Measurements from ENCODE around the gene BRSK2. TPM values are rescaled to one million over a fixed set of nuclear protein-coding genes. Genes with fewer than 3 reads are reported as not detected.
"Not testable (repeated sequence)": the region's sequence is repeated elsewhere in the genome, so short reads cannot be mapped to it uniquely, and the experiment has no call there.

BRSK2 gene
- total RNA-seq, 4 donors from 2014 or later: 0.26 to 0.30 TPM; not detected in 2

DNA sequence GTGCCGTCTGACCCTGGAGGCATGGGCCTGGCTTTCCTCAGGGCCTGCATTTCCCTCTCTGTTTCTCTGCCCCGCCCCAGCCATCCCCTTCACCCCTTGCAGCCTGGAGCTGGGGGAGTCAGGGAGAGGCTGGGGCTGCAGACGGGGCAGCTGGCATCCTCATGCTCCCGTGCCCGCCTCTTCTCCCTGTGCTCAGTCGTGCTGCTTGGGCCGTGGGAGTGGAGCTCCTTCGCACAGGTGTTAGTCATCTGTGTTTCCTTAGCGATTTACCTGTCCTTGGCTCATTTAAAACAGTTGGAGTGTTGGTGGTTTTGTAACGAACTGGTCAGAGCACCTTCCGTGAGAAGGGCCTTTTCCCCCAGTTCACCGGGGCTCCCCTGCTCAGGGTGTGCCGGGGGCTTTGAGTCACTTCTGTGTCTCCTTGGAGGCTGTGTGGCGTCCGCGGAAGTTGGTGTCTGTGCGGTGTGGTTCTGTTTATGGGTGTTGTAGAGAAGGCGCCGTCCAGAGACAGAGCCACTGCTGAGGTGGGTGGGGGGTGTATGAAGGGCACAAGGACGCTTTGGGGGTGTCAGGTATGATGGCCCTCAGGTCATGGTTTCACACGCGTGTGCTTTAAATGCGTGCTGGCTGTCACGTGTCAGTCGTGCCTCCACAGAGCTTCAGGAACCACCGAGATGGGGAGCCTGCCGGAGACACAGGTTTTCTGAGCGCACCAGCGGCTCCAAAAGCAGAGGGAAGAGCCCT is 19.5 kb downstream of the BRSK2 start:
- H3K36me3 ChIP-seq: no peaks in the 10 kb centered on the region
- H3K27ac ChIP-seq: no peak overlapping the region
- no peak overlapping the region for H3K4me3 ChIP-seq
- DNase-seq (ENCODE audit: low spot score in 2 of 2): no peak
- no peaks in the 10 kb centered on the region for H3K9me3 ChIP-seq
- H3K4me1 ChIP-seq: no peaks in the 10 kb centered on the region
- H3K27me3 ChIP-seq: peaks cover 58% of the 10 kb centered on the region
- 61% methylated on average over 23 of the region's 29 CpGs for WGBS
- TF ChIP-seq POLR2AphosphoS5 (IDR thresholded peaks at IDR 0.05) (no peak), EP300 (IDR thresholded peaks at IDR 0.05) (no peak), POLR2A (IDR thresholded peaks at IDR 0.05) (no peak)
- TF ChIP-seq, protein P1, sequence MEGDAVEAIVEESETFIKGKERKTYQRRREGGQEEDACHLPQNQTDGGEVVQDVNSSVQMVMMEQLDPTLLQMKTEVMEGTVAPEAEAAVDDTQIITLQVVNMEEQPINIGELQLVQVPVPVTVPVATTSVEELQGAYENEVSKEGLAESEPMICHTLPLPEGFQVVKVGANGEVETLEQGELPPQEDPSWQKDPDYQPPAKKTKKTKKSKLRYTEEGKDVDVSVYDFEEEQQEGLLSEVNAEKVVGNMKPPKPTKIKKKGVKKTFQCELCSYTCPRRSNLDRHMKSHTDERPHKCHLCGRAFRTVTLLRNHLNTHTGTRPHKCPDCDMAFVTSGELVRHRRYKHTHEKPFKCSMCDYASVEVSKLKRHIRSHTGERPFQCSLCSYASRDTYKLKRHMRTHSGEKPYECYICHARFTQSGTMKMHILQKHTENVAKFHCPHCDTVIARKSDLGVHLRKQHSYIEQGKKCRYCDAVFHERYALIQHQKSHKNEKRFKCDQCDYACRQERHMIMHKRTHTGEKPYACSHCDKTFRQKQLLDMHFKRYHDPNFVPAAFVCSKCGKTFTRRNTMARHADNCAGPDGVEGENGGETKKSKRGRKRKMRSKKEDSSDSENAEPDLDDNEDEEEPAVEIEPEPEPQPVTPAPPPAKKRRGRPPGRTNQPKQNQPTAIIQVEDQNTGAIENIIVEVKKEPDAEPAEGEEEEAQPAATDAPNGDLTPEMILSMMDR (IDR thresholded peaks at IDR 0.05): no peak

DNA sequence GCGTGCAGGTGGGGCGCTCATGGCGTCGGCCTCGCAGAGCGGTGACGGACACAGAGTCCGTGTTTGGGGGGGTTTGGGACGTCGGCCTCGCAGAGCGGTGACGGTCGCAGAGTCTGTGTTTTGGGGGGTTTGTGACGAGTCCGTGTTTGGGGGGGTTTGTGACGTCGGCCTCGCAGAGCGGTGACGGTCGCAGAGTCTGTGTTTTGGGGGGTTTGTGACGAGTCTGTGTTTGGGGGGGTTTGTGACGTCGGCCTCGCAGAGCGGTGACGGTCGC is 20.1 kb downstream of the BRSK2 start:
- H3K27me3 ChIP-seq: peaks cover 53% of the 10 kb centered on the region
- WGBS: 88% methylated on average over 13 of the region's 29 CpGs
- not testable (repeated sequence) for H3K36me3 ChIP-seq; H3K27ac ChIP-seq; H3K4me3 ChIP-seq; H3K9me3 ChIP-seq; DNase-seq (ENCODE audit: low spot score in 2 of 2); H3K4me1 ChIP-seq

DNA sequence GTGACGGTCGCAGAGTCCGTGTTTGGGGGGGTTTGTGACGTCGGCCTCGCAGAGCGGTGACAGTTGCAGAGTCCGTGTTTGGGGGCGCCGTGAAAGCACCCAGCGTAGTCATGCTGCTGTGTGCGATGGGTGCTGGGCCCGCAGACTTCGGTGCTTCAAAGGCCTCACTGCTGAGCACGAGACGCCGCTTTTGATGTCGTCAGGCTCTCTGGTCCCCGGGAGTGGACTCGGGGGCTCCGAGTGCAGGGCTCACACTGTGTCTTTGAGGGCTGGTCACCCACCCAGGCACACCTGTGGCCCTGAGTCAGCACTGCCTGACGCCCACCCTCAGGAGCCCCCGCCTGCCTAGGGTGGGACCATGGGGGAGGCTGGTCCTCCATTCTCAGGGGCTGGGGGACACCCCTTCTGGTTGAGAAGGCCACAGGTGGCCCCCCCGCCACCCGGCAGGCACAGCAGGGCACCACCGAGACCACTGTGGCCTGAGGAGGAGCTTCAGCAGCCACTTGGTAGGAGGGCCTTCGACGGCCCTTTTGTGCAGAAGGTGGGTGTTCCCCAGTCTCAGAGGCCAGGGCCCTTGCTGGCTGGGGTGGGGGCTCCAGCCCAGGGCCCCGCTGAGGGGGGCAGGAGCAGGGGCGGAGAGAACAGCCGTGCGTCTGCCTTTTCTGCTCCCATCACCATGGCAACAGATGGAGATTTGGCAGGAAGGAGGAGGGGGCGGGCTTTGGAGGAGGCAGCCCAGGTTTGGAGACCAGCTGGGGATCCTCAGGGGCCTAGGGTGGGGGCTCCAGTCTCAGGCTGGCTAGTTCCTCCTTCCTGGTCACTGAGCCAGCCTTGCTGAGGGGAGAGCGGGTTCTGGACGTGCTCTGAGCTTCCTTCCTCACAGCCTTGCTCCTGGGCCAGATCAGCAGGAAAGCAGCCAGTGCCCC is 20.9 kb downstream of the BRSK2 start:
- 84% methylated on average over 11 of the region's 35 CpGs for WGBS
- no peak for DNase-seq (ENCODE audit: low spot score in 2 of 2)

DNA sequence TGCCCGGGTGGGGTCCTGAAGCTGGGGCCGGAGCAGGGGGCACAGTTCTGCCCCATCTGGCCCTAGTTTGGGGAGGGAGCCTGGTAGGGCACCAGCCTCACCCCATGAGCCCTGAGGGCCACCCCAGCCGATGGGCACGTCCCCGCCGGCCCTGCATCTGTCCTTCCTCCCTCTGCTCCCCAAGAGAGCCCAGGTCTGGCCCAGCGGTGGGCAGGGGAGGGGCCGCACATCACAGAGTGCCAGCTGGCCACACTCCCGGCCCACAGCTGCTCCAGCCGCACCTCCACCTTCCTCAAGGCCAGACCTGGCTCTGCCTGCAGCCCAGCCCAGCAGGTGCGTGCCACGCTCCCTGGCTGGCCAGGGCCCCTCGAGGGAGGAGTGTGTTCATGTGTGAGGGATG is 21.6 kb downstream of the BRSK2 start:
- Histone ChIP-seq H3K4me3 (no peak overlapping the region), H3K27me3 (peaks cover 47% of the 10 kb centered on the region), H3K4me1 (no peaks in the 10 kb centered on the region), H3K9me3 (no peaks in the 10 kb centered on the region), H3K36me3 (no peaks in the 10 kb centered on the region), H3K27ac (no peak overlapping the region)
- DNase-seq (ENCODE audit: low spot score in 2 of 2): no peak
- TF ChIP-seq, protein P1 (IDR thresholded peaks at IDR 0.05): no peak
- TF ChIP-seq POLR2AphosphoS5 (IDR thresholded peaks at IDR 0.05) (no peak), POLR2A (IDR thresholded peaks at IDR 0.05) (no peak), EP300 (IDR thresholded peaks at IDR 0.05) (no peak)
- WGBS: no CpG with 5 or more reads among the region's 13 CpGs

More for the DNA sequence above, 20.9 kb downstream of the BRSK2 start:
- peaks cover 52% of the 10 kb centered on the region for H3K27me3 ChIP-seq
- H3K4me3 ChIP-seq: no peak overlapping the region
- TF ChIP-seq, protein P1 (IDR thresholded peaks at IDR 0.05): no peak
- no peak for TF ChIP-seq EP300 (IDR thresholded peaks at IDR 0.05)
- TF ChIP-seq POLR2A (IDR thresholded peaks at IDR 0.05): no peak
- TF ChIP-seq POLR2AphosphoS5 (IDR thresholded peaks at IDR 0.05): no peak
- no peak overlapping the region for H3K27ac ChIP-seq
- H3K36me3 ChIP-seq: no peaks in the 10 kb centered on the region
- H3K4me1 ChIP-seq: no peaks in the 10 kb centered on the region
- H3K9me3 ChIP-seq: no peaks in the 10 kb centered on the region

DNA sequence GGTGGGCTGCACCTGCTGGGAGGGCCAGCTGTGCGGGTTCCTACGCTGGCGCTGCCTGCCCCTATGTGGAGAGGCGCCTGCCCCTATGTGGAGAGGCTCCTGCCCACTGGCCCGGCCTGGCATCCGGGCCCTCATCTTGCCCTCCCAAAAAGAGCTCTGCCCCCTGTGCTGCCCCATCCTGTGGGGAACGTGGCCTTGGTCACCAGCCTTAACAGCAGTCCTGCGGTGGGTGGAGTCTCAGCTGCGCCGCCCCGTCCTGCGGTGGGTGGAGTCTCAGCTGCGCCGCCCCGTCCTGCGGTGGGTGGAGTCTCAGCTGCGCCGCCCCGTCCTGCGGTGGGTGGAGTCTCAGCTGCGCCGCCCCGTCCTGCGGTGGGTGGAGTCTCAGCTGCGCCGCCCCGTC is 22.0 kb downstream of the BRSK2 start:
- not testable (repeated sequence) for H3K9me3 ChIP-seq; H3K4me1 ChIP-seq; H3K36me3 ChIP-seq; H3K4me3 ChIP-seq; DNase-seq (ENCODE audit: low spot score in 2 of 2); H3K27ac ChIP-seq
- peaks cover 43% of the 10 kb centered on the region for H3K27me3 ChIP-seq
- WGBS: no CpG with 5 or more reads among the region's 27 CpGs

DNA sequence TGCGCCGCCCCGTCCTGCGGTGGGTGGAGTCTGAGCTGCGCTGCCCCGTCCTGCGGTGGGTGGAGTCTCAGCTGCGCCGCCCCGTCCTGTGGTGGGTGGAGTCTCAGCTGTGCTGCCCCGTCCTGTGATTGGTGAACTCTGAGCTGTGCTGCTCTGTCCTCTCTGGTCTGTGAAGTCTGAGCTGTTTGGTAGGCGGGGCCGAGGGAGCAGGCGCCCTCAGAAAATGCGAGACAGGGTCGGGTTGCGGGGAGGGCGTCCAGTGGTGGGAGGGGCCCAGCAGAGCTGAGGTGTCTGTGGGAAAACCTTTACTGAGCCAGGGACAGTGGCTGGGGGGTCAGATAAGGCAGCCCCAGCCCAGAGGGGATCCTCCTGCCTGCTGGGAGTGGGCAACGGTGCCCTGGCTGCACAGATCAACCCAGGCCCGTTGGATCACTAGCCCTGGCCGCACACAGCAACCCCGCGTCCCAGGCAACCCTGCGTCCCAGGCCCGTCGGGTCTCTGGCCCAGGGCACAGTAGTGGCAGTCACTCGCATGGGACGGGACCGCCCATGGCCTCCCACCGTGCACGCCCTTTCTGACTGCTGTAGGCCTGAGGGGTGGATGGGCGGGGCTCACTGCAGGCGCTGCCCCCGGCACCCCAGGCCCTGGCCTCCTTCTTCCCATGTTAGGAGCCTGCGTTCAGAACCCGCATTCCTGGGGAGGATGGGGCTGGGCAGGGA is 22.8 kb downstream of the BRSK2 start:
- 89% methylated on average over 9 of the region's 36 CpGs for WGBS
- Histone ChIP-seq H3K9me3 (peaks cover 4% of the 10 kb centered on the region), H3K27me3 (peaks cover 35% of the 10 kb centered on the region), H3K36me3 (no peaks in the 10 kb centered on the region), H3K27ac (no peak overlapping the region), H3K4me1 (no peaks in the 10 kb centered on the region), H3K4me3 (no peak overlapping the region)
- no peak for DNase-seq (ENCODE audit: low spot score in 2 of 2)
- TF ChIP-seq POLR2AphosphoS5 (IDR thresholded peaks at IDR 0.05): no peak
- TF ChIP-seq, protein P1 (IDR thresholded peaks at IDR 0.05): no peak
- no peak for TF ChIP-seq EP300 (IDR thresholded peaks at IDR 0.05)
- no peak for TF ChIP-seq POLR2A (IDR thresholded peaks at IDR 0.05)
